A549 (cell line): ENCODE measurements around the gene NOS1.

Source experiments
- CHD2 ChIP-seq: fragments of 150-350 bp; IDR thresholded peaks from 2 replicates; pipeline ENCODE4 v1.6.1; 2014; ENCODE audit warnings: low read length; ENCODE audit not compliant: partially characterized antibody
- EHMT2 ChIP-seq: fragments of 200-600 bp; sonication (generic); IDR thresholded peaks from 2 replicates; pipeline ENCODE4 v1.6.1; 2016; ENCODE audit warnings: antibody characterized with exemption, low read depth, mild to moderate bottlenecking, moderate library complexity
- EP300 ChIP-seq, 2 experiments: fragments of >200 bp; sonication (Bioruptor Twin); formaldehyde crosslinking; IDR thresholded peaks; 2 replicates in 1 of 2; 3 replicates in 1 of 2; pipeline ENCODE4 v1.6.1; 2016 to 2017
- HDAC2 ChIP-seq: fragments of 200-600 bp; sonication (generic); IDR thresholded peaks from 2 replicates; pipeline ENCODE4 v1.6.1; 2016
- POLR2A ChIP-seq: IDR thresholded peaks from 2 replicates; pipeline ENCODE4 v1.6.1; 2012; ENCODE audit warnings: mild to moderate bottlenecking, low read length
- RAD21 ChIP-seq, 2 experiments: fragments of >200 bp in 1 of 2; sonication (Bioruptor Twin) in 1 of 2; formaldehyde crosslinking in 1 of 2; IDR thresholded peaks in 1 of 2; conservative IDR thresholded peaks in 1 of 2; 2 replicates in 1 of 2; 3 replicates in 1 of 2; pipeline ENCODE4 v1.6.1; 2012 to 2018; ENCODE audit warnings: inconsistent platforms in 1 of 2
- TF ChIP-seq, protein P1 (sequence below): fragments of >200 bp; sonication (Bioruptor Twin); formaldehyde crosslinking; IDR thresholded peaks from 3 replicates; pipeline ENCODE4 v1.5.1; 2016
- TF ChIP-seq, protein P2 (sequence below): fragments of >200 bp; sonication (Bioruptor Twin); formaldehyde crosslinking; IDR thresholded peaks from 3 replicates; pipeline ENCODE4 v1.6.1; 2016
- TF ChIP-seq, protein P3 (sequence below): IDR thresholded peaks from 2 replicates; pipeline ENCODE4 v1.6.1; 2012
- TF ChIP-seq, protein P4 (sequence below): IDR thresholded peaks from 2 replicates; pipeline ENCODE4 v1.6.1; 2012

DNA sequence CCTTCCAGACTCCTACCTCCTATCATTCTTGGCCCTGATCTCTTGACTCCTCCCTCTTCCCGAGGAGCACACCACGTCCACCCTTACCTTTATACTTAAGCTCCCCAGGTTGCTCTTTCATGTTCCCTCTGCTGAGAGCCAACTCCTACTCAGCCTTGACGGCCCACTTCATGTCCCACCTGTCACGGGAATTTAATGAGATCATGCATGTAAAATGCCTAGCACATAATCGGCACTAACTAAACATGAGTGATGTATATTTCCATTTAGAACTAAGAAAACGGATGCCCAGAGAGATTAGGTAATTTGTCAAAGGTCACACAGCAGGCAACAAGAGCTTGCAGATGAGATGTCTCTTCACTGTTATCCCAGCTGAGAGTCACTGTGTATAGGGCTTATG, 45.1 kb downstream of the NOS1 start:
- TF ChIP-seq EHMT2 (no peak), EP300 (IDR thresholded peaks at IDR 0.05) (no peak), CHD2 (no peak), HDAC2 (no peak), POLR2A (no peak), RAD21 (conservative IDR thresholded peaks at IDR 0.05 in 1 of 2, IDR thresholded peaks at IDR 0.05 in 1 of 2) (no peak)
- TF ChIP-seq, protein P1, sequence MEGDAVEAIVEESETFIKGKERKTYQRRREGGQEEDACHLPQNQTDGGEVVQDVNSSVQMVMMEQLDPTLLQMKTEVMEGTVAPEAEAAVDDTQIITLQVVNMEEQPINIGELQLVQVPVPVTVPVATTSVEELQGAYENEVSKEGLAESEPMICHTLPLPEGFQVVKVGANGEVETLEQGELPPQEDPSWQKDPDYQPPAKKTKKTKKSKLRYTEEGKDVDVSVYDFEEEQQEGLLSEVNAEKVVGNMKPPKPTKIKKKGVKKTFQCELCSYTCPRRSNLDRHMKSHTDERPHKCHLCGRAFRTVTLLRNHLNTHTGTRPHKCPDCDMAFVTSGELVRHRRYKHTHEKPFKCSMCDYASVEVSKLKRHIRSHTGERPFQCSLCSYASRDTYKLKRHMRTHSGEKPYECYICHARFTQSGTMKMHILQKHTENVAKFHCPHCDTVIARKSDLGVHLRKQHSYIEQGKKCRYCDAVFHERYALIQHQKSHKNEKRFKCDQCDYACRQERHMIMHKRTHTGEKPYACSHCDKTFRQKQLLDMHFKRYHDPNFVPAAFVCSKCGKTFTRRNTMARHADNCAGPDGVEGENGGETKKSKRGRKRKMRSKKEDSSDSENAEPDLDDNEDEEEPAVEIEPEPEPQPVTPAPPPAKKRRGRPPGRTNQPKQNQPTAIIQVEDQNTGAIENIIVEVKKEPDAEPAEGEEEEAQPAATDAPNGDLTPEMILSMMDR, result no peak
- TF ChIP-seq, protein P2, sequence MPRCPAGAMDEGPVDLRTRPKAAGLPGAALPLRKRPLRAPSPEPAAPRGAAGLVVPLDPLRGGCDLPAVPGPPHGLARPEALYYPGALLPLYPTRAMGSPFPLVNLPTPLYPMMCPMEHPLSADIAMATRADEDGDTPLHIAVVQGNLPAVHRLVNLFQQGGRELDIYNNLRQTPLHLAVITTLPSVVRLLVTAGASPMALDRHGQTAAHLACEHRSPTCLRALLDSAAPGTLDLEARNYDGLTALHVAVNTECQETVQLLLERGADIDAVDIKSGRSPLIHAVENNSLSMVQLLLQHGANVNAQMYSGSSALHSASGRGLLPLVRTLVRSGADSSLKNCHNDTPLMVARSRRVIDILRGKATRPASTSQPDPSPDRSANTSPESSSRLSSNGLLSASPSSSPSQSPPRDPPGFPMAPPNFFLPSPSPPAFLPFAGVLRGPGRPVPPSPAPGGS, result no peak
- TF ChIP-seq, protein P3, sequence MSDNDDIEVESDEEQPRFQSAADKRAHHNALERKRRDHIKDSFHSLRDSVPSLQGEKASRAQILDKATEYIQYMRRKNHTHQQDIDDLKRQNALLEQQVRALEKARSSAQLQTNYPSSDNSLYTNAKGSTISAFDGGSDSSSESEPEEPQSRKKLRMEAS, result no peak
- TF ChIP-seq, protein P4, sequence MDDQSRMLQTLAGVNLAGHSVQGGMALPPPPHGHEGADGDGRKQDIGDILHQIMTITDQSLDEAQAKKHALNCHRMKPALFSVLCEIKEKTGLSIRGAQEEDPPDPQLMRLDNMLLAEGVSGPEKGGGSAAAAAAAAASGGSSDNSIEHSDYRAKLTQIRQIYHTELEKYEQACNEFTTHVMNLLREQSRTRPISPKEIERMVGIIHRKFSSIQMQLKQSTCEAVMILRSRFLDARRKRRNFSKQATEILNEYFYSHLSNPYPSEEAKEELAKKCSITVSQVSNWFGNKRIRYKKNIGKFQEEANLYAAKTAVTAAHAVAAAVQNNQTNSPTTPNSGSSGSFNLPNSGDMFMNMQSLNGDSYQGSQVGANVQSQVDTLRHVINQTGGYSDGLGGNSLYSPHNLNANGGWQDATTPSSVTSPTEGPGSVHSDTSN, result no peak
